Skin of body (tissue), 2 donors: Measurements from ENCODE around the gene PLA2G6. TPM values are rescaled to one million over a fixed set of nuclear protein-coding genes. Genes with fewer than 3 reads are reported as not detected.
"Not testable (repeated sequence)": the region's sequence is repeated elsewhere in the genome, so short reads cannot be mapped to it uniquely, and the experiment has no call there.

ENCODE experiments used
- DNase-seq: peaks from one replicate; lab custom pipeline; 2025; lab: John Stamatoyannopoulos, UW
- total RNA-seq: library from RNA; depleted of rRNA; stranded (reverse); fragments of >200 nt; gene quantifications from one replicate; pipeline ENCODE4 v1.2.3, GENCODE V29; 2014

Gene PLA2G6
- total RNA-seq, 1 donor from 2014 or later = 21.1 TPM

- DNase-seq = no peak
These were observed 46.4 kb downstream of the PLA2G6 start for GRCh38 chr22:38135133-38135706.

GRCh38 chr22:38133331-38133730 lies 48.3 kb downstream of the PLA2G6 start:
- DNase-seq = no peak

- no peak for DNase-seq
These were observed 48.8 kb downstream of the PLA2G6 start for GRCh38 chr22:38132794-38133193.

GRCh38 chr22:38132136-38132535 lies 49.5 kb downstream of the PLA2G6 start:
- no peak for DNase-seq

- DNase-seq = no peak
These were observed 50.2 kb downstream of the PLA2G6 start for GRCh38 chr22:38131399-38131798.

GRCh38 chr22:38129856-38130255 lies 51.8 kb downstream of the PLA2G6 start:
- DNase-seq = no peak

- no peak for DNase-seq
These were observed 52.6 kb downstream of the PLA2G6 start for GRCh38 chr22:38129021-38129420.

GRCh38 chr22:38127869-38128268 lies 53.8 kb downstream of the PLA2G6 start:
- DNase-seq = no peak

GRCh38 chr22:38126928-38127668 lies 54.5 kb downstream of the PLA2G6 start:
- DNase-seq = no peak

- no peak for DNase-seq
These were observed 55.9 kb downstream of the PLA2G6 start for GRCh38 chr22:38125751-38126201.

GRCh38 chr22:38125038-38125610 lies 56.5 kb downstream of the PLA2G6 start:
- no peak for DNase-seq

GRCh38 chr22:38124236-38124974 lies 57.2 kb downstream of the PLA2G6 start:
- DNase-seq = no peak

GRCh38 chr22:38122616-38123015 lies 59.0 kb downstream of the PLA2G6 start:
- DNase-seq = no peak

GRCh38 chr22:38120359-38121110 lies 61.1 kb downstream of the PLA2G6 start:
- no peak for DNase-seq

- DNase-seq = not testable (repeated sequence)
These were observed 62.9 kb downstream of the PLA2G6 start for GRCh38 chr22:38118747-38119146.

- no peak for DNase-seq
These were observed 63.4 kb downstream of the PLA2G6 start for GRCh38 chr22:38118182-38118581.

GRCh38 chr22:38117556-38117955 lies 64.1 kb downstream of the PLA2G6 start:
- DNase-seq = not testable (repeated sequence)

GRCh38 chr22:38115423-38116205 lies 66.0 kb downstream of the PLA2G6 start:
- DNase-seq = no peak

- no peak for DNase-seq
These were observed 66.9 kb downstream of the PLA2G6 start for GRCh38 chr22:38114484-38115398.
